ENCODE data around the gene HMG20B. TPM values are rescaled to one million over a fixed set of nuclear protein-coding genes. Genes with fewer than 3 reads are reported as not detected.

The HMG20B gene
- total RNA-seq, 4 donors from 2014 or later = 31.4 to 61.1 (median 36.6) TPM

GRCh38 chr19:3573858-3574637 is 1.3 kb downstream of the HMG20B start:
- Histone ChIP-seq H3K9me3 (no peaks in the 10 kb centered on the region), H3K4me3 (peak overlapping the region; percentile 84 to 97 (median 88)), H3K27ac (peak overlapping the region in 1 of 4 donors; percentile 90), H3K36me3 (no peaks in the 10 kb centered on the region), H3K4me1 (peaks cover 16 to 24% of the 10 kb centered on the region in 2 donors), H3K27me3 (no peaks in the 10 kb centered on the region)
- TF ChIP-seq POLR2A (IDR thresholded peaks at IDR 0.05) (no peak), CTCF (IDR thresholded peaks at IDR 0.05 in 4 of 5, conservative IDR thresholded peaks at IDR 0.05 in 1 of 5) (no peak)
- DNase-seq (peak; percentile 76 to 93), ATAC-seq (peak; percentile 31 to 56)
- intact Hi-C loops (cut with DNase I; ENCODE audit: low total_unique reads) = loop anchor here (2.0 kb wide), 2 partner anchors 53 to 67 kb away; partner anchors contain the start of genes CACTIN and FZR1
- in situ Hi-C loops (cut with MboI; ENCODE audit: low sequenced_read_pairs in 4 of 4) = no loop called here

- in situ Hi-C loops (cut with MboI; ENCODE audit: low sequenced_read_pairs in 4 of 4) = no loop called here
- intact Hi-C loops (cut with DNase I; ENCODE audit: low total_unique reads) = no loop called here
- ATAC-seq = no peak
- no peaks in the 10 kb centered on the region for H3K36me3 ChIP-seq
- no peak for DNase-seq
- H3K4me3 ChIP-seq = no peak overlapping the region
- H3K27ac ChIP-seq = no peak overlapping the region
- peaks cover 16 to 24% of the 10 kb centered on the region in 2 donors for H3K4me1 ChIP-seq
- TF ChIP-seq CTCF (IDR thresholded peaks at IDR 0.05 in 4 of 5, conservative IDR thresholded peaks at IDR 0.05 in 1 of 5) = no peak
- TF ChIP-seq POLR2A (IDR thresholded peaks at IDR 0.05) = no peak
- H3K9me3 ChIP-seq = no peaks in the 10 kb centered on the region
- H3K27me3 ChIP-seq = no peaks in the 10 kb centered on the region
These were observed 2.6 kb downstream of the HMG20B start for GRCh38 chr19:3575260-3575741.

- ATAC-seq (no peak), DNase-seq (no peak)
- H3K27ac ChIP-seq = no peak overlapping the region
- intact Hi-C loops (cut with DNase I; ENCODE audit: low total_unique reads) (no loop called here), in situ Hi-C loops (cut with MboI; ENCODE audit: low sequenced_read_pairs in 4 of 4) (no loop called here)
- no peaks in the 10 kb centered on the region for H3K9me3 ChIP-seq
- H3K36me3 ChIP-seq = no peaks in the 10 kb centered on the region
- H3K27me3 ChIP-seq = no peaks in the 10 kb centered on the region
- peak overlapping the region in 2 of 4 donors; percentile 18 to 43 for H3K4me3 ChIP-seq
- H3K4me1 ChIP-seq = peaks cover 16 to 24% of the 10 kb centered on the region in 2 donors
- TF ChIP-seq CTCF (IDR thresholded peaks at IDR 0.05 in 4 of 5, conservative IDR thresholded peaks at IDR 0.05 in 1 of 5) (no peak), POLR2A (IDR thresholded peaks at IDR 0.05) (no peak)
These were observed 3.4 kb downstream of the HMG20B start for GRCh38 chr19:3575949-3576673.

GRCh38 chr19:3576696-3577443 is 4.1 kb downstream of the HMG20B start:
- DNase-seq (no peak), ATAC-seq (no peak)
- in situ Hi-C loops (cut with MboI; ENCODE audit: low sequenced_read_pairs in 4 of 4) (no loop called here), intact Hi-C loops (cut with DNase I; ENCODE audit: low total_unique reads) (no loop called here)
- H3K4me1 ChIP-seq = peaks cover 16 to 23% of the 10 kb centered on the region in 2 donors
- peak overlapping the region in 1 of 4 donors; percentile 45 for H3K27ac ChIP-seq
- no peaks in the 10 kb centered on the region for H3K36me3 ChIP-seq
- no peaks in the 10 kb centered on the region for H3K9me3 ChIP-seq
- no peak for TF ChIP-seq POLR2A (IDR thresholded peaks at IDR 0.05)
- TF ChIP-seq CTCF (IDR thresholded peaks at IDR 0.05 in 4 of 5, conservative IDR thresholded peaks at IDR 0.05 in 1 of 5) = no peak
- H3K27me3 ChIP-seq = no peaks in the 10 kb centered on the region
- peak overlapping the region in 3 of 4 donors; percentile 9 to 43 (median 18) for H3K4me3 ChIP-seq
